ENCODE results near the gene SLC7A11.

Gene SLC7A11

DNA sequence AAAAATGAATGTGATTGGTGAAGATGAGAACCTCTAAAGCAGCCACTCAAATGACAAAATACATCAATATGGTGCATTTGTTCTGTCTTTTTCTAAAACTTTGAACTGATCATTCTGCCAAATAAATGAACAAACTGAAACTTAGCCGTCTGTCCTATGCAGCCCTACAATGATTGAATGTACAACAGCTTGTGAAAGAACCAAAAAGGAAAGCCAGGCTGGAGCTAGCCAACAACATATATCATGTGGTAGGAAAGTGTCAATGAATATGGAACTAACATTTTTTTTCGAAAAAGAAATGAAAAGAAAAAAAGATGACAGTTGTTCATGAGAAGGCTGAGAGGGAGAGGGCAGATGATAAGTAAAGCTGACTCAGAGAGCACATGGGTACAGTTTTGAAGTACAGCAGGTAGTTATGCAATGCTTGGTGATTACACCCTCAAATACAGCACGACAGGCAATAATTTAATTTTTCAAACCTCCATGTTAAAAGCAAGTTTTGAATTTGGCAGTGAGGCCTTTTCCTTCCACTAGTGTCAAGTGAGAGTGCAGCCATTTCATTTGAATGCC lies 21.2 kb upstream of the SLC7A11 start:
- Histone ChIP-seq H3K4me1 (ENCODE audit: control insufficient read depth, insufficient read depth, low read length) (no peaks in the 10 kb centered on the region), H3K4me3 (ENCODE audit: low read length) (no peak overlapping the region), H3K27ac (ENCODE audit: low read length) (no peak overlapping the region), H3K27me3 (ENCODE audit: control insufficient read depth, insufficient read depth, low read length) (no peaks in the 10 kb centered on the region), H3K36me3 (ENCODE audit: control insufficient read depth, insufficient read depth, low read length) (no peaks in the 10 kb centered on the region), H3K9me3 (ENCODE audit: control insufficient read depth, insufficient read depth, low read length) (no peaks in the 10 kb centered on the region)
- WGBS (ENCODE audit: insufficient coverage, insufficient read length), result no CpG with 5 or more reads among the region's 3 CpGs
- no peak for DNase-seq (ENCODE audit: low read depth, low spot score)

DNA sequence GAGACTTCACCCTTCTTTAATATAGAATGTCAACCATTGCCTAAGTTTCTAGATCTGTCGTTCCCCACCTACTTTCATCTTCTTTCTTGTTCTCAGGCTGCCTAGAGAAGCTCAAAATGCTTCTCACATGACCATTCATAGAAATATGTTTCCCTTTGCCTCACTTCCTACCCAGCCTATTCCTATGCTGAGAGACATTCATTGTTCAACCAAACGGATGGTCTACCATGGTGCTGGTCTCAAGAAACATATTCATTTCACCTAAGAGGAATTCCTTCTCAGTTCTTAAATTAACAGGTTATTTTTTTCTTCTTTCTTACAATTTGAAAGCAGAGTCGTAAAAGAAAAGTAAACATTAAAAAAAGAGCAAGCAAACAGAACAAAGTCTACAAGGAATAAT lies 20.3 kb upstream of the SLC7A11 start:
- Histone ChIP-seq H3K4me1 (ENCODE audit: control insufficient read depth, insufficient read depth, low read length) (no peaks in the 10 kb centered on the region), H3K27me3 (ENCODE audit: control insufficient read depth, insufficient read depth, low read length) (no peaks in the 10 kb centered on the region), H3K9me3 (ENCODE audit: control insufficient read depth, insufficient read depth, low read length) (no peaks in the 10 kb centered on the region), H3K36me3 (ENCODE audit: control insufficient read depth, insufficient read depth, low read length) (no peaks in the 10 kb centered on the region), H3K4me3 (ENCODE audit: low read length) (no peak overlapping the region), H3K27ac (ENCODE audit: low read length) (no peak overlapping the region)
- no peak for DNase-seq (ENCODE audit: low read depth, low spot score)
- no CpG with 5 or more reads among the region's 3 CpGs for WGBS (ENCODE audit: insufficient coverage, insufficient read length)

DNA sequence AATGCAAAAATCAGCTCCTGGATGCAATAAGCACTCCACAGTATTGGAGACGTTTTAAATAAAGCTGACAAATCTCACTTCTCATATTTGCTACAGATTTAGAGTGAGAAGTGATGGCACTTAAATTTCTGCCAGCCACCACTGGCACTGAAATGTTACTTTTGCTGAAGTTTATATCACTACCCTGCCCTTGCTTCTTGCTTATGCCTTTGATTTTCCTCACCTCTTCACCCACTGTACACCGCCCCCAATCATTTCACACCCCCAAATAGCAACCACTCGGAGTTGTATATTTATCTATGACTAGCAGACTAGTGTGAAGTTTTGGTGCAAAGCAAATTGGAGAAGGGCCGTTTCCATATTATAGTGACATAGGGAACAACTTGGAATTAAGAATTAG lies 19.9 kb upstream of the SLC7A11 start:
- H3K27ac ChIP-seq (ENCODE audit: low read length), result no peak overlapping the region
- no CpG with 5 or more reads among the region's 4 CpGs for WGBS (ENCODE audit: insufficient coverage, insufficient read length)
- H3K27me3 ChIP-seq (ENCODE audit: control insufficient read depth, insufficient read depth, low read length), result no peaks in the 10 kb centered on the region
- H3K9me3 ChIP-seq (ENCODE audit: control insufficient read depth, insufficient read depth, low read length), result no peaks in the 10 kb centered on the region
- H3K4me3 ChIP-seq (ENCODE audit: low read length), result no peak overlapping the region
- no peaks in the 10 kb centered on the region for H3K4me1 ChIP-seq (ENCODE audit: control insufficient read depth, insufficient read depth, low read length)
- H3K36me3 ChIP-seq (ENCODE audit: control insufficient read depth, insufficient read depth, low read length), result no peaks in the 10 kb centered on the region
- no peak for DNase-seq (ENCODE audit: low read depth, low spot score)

DNA sequence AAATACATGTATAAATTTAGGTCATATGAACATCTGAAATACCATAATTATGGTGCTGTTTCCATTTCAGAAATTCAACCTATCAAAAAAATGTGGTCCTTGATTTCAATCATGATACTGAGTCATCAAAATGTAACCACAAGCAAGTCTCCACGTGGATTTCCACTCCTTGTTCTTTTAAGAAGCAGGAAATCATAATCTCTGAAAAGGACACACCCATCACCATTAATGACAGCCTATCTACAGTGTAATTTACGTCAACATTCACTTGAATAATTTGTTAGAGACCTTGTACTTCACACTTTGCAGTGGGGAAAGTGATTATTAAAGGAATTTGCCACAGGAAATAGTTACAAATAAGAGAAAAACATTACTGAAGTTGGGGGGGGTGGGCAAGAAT lies 17.7 kb upstream of the SLC7A11 start:
- no peak overlapping the region for H3K27ac ChIP-seq (ENCODE audit: low read length)
- no peaks in the 10 kb centered on the region for H3K4me1 ChIP-seq (ENCODE audit: control insufficient read depth, insufficient read depth, low read length)
- H3K36me3 ChIP-seq (ENCODE audit: control insufficient read depth, insufficient read depth, low read length), result no peaks in the 10 kb centered on the region
- WGBS (ENCODE audit: insufficient coverage, insufficient read length), result no CpG with 5 or more reads among the region's 2 CpGs
- no peak for DNase-seq (ENCODE audit: low read depth, low spot score)
- no peaks in the 10 kb centered on the region for H3K9me3 ChIP-seq (ENCODE audit: control insufficient read depth, insufficient read depth, low read length)
- H3K4me3 ChIP-seq (ENCODE audit: low read length), result no peak overlapping the region
- no peaks in the 10 kb centered on the region for H3K27me3 ChIP-seq (ENCODE audit: control insufficient read depth, insufficient read depth, low read length)

DNA sequence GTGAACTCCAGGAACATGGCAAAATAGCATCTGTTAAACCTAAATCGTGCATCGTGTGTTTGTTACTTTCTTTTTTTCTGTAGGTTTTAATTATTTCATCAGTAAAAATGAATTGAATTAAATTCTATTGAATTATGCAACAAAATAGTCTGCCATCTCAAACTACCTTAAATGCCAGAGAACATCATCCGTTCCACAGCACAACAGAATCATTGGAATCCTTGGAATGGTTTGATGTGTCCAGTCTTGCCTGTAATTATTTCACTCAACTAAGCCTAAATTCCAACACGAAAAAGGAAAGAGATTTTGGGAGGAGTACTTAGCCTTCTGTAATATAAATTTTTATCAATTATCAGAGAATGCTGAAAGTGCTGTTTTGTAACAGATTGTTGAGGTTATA lies 17.1 kb upstream of the SLC7A11 start:
- Histone ChIP-seq H3K4me3 (ENCODE audit: low read length) (no peak overlapping the region), H3K9me3 (ENCODE audit: control insufficient read depth, insufficient read depth, low read length) (no peaks in the 10 kb centered on the region)

DNA sequence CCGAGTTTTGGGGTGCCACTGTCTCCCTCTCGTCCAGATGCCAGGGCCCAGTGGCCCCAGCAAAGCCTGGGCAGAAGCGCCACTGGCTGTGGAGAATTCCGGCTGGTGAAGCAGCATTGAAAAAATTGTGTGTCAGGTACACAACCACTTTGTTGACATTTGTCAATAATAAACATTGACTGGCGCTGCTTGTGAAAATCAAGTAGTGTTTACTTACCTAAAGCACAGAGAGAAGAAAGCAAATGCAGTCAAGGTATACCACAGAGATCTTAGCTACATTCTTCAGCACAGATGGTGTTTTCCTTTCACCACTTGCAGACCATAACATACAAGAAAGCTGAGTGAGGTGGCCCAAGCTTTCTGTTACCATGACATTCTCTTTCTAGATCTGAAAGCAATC lies 14.5 kb upstream of the SLC7A11 start:
- no CpG with 5 or more reads among the region's 5 CpGs for WGBS (ENCODE audit: insufficient coverage, insufficient read length)
- H3K27ac ChIP-seq (ENCODE audit: low read length), result no peak overlapping the region

More for the DNA sequence above, 17.1 kb upstream of the SLC7A11 start:
- DNase-seq (ENCODE audit: low read depth, low spot score), result no peak
- no peaks in the 10 kb centered on the region for H3K4me1 ChIP-seq (ENCODE audit: control insufficient read depth, insufficient read depth, low read length)
- WGBS (ENCODE audit: insufficient coverage, insufficient read length), result no CpG with 5 or more reads among the region's 4 CpGs
- no peak overlapping the region for H3K27ac ChIP-seq (ENCODE audit: low read length)
- no peaks in the 10 kb centered on the region for H3K27me3 ChIP-seq (ENCODE audit: control insufficient read depth, insufficient read depth, low read length)
- no peaks in the 10 kb centered on the region for H3K36me3 ChIP-seq (ENCODE audit: control insufficient read depth, insufficient read depth, low read length)

GRCh38 chr4:138255917-138256597 lies 13.9 kb upstream of the SLC7A11 start:
- no peaks in the 10 kb centered on the region for H3K36me3 ChIP-seq (ENCODE audit: control insufficient read depth, insufficient read depth, low read length)
- DNase-seq (ENCODE audit: low read depth, low spot score), result no peak
- WGBS (ENCODE audit: insufficient coverage, insufficient read length), result no CpG with 5 or more reads among the region's 9 CpGs
- H3K9me3 ChIP-seq (ENCODE audit: control insufficient read depth, insufficient read depth, low read length), result no peaks in the 10 kb centered on the region
- no peak overlapping the region for H3K4me3 ChIP-seq (ENCODE audit: low read length)
- no peak overlapping the region for H3K27ac ChIP-seq (ENCODE audit: low read length)
- H3K27me3 ChIP-seq (ENCODE audit: control insufficient read depth, insufficient read depth, low read length), result no peaks in the 10 kb centered on the region
- no peaks in the 10 kb centered on the region for H3K4me1 ChIP-seq (ENCODE audit: control insufficient read depth, insufficient read depth, low read length)

More for the DNA sequence above, 14.5 kb upstream of the SLC7A11 start:
- no peak for DNase-seq (ENCODE audit: low read depth, low spot score)
- Histone ChIP-seq H3K36me3 (ENCODE audit: control insufficient read depth, insufficient read depth, low read length) (no peaks in the 10 kb centered on the region), H3K9me3 (ENCODE audit: control insufficient read depth, insufficient read depth, low read length) (no peaks in the 10 kb centered on the region), H3K4me3 (ENCODE audit: low read length) (no peak overlapping the region), H3K4me1 (ENCODE audit: control insufficient read depth, insufficient read depth, low read length) (no peaks in the 10 kb centered on the region), H3K27me3 (ENCODE audit: control insufficient read depth, insufficient read depth, low read length) (no peaks in the 10 kb centered on the region)

DNA sequence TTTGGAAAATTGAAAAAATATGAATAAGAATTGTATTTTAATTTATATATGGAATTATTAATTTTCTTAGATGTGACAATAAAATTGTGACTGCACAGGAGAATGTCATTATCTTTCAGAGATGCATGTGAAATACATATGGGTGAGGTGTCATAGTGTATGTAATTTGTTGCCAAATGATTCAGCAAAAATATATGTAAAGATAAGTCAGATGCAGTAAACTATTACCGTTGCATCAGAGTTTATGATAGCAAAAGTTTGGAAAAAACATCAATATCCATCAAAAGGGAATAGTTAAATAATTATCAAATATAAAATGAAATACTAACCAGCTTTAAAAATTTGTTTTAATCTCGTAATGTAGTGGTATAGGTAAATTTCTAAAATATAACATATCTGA lies 10.4 kb upstream of the SLC7A11 start:
- Histone ChIP-seq H3K4me3 (ENCODE audit: low read length) (no peak overlapping the region), H3K9me3 (ENCODE audit: control insufficient read depth, insufficient read depth, low read length) (no peaks in the 10 kb centered on the region), H3K4me1 (ENCODE audit: control insufficient read depth, insufficient read depth, low read length) (no peaks in the 10 kb centered on the region), H3K27me3 (ENCODE audit: control insufficient read depth, insufficient read depth, low read length) (no peaks in the 10 kb centered on the region), H3K27ac (ENCODE audit: low read length) (no peak overlapping the region), H3K36me3 (ENCODE audit: control insufficient read depth, insufficient read depth, low read length) (no peaks in the 10 kb centered on the region)
- no peak for DNase-seq (ENCODE audit: low read depth, low spot score)
- WGBS (ENCODE audit: insufficient coverage, insufficient read length), result no CpG with 5 or more reads among the region's 2 CpGs

- DNase-seq (ENCODE audit: low read depth, low spot score), result no peak
- H3K4me3 ChIP-seq (ENCODE audit: low read length), result no peak overlapping the region
- no peaks in the 10 kb centered on the region for H3K9me3 ChIP-seq (ENCODE audit: control insufficient read depth, insufficient read depth, low read length)
- H3K27ac ChIP-seq (ENCODE audit: low read length), result no peak overlapping the region
- H3K27me3 ChIP-seq (ENCODE audit: control insufficient read depth, insufficient read depth, low read length), result no peaks in the 10 kb centered on the region
- no CpG with 5 or more reads among the region's 5 CpGs for WGBS (ENCODE audit: insufficient coverage, insufficient read length)
- H3K36me3 ChIP-seq (ENCODE audit: control insufficient read depth, insufficient read depth, low read length), result no peaks in the 10 kb centered on the region
- no peaks in the 10 kb centered on the region for H3K4me1 ChIP-seq (ENCODE audit: control insufficient read depth, insufficient read depth, low read length)
Observed at GRCh38 chr4:138251938-138252337, 9.8 kb upstream of the SLC7A11 start.

DNA sequence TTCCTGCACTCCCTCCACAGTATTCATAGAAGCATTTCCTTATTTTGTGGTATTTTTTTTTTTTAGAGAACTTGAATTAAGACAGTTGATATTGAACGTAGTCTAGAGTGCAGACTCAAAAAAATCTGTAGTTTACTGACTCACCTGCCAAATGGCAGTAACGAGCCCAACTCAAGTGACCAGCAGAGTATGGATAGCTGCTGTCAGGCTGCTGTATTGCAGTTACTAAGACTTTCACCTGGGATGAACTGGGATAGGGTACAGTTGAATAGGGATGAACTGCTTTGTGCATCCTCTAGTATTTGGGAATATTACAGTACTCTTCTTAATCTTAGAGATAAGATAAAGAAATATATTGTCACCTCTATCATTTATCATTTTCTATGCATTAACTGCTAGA lies 7.0 kb upstream of the SLC7A11 start:
- Histone ChIP-seq H3K27me3 (ENCODE audit: control insufficient read depth, insufficient read depth, low read length) (no peaks in the 10 kb centered on the region), H3K9me3 (ENCODE audit: control insufficient read depth, insufficient read depth, low read length) (no peaks in the 10 kb centered on the region), H3K4me1 (ENCODE audit: control insufficient read depth, insufficient read depth, low read length) (no peaks in the 10 kb centered on the region), H3K4me3 (ENCODE audit: low read length) (no peak overlapping the region), H3K27ac (ENCODE audit: low read length) (no peak overlapping the region), H3K36me3 (ENCODE audit: control insufficient read depth, insufficient read depth, low read length) (no peaks in the 10 kb centered on the region)
- WGBS (ENCODE audit: insufficient coverage, insufficient read length), result no CpG with 5 or more reads among the region's 2 CpGs
- no peak for DNase-seq (ENCODE audit: low read depth, low spot score)

DNA sequence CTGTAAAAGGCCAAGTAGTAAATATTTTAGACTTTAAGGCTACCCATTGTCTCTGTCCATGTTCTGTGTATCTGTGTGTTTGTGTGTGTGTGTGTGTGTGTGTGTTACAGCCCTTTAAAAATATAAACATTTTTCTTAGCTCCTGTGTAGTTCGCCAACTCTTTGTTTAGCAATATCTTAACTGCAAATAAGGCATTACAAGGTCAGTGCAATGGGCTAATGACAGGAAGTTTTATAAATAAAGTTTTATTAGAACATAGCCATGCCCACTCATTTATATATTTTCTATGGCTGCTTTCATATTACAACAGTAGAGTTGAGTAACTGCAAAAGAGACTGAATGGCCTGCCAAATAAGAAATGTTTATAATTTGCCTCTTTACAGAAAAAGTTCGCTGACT lies 5.9 kb upstream of the SLC7A11 start:
- Histone ChIP-seq H3K36me3 (ENCODE audit: control insufficient read depth, insufficient read depth, low read length) (no peaks in the 10 kb centered on the region), H3K27me3 (ENCODE audit: control insufficient read depth, insufficient read depth, low read length) (no peaks in the 10 kb centered on the region), H3K27ac (ENCODE audit: low read length) (no peak overlapping the region), H3K4me3 (ENCODE audit: low read length) (no peak overlapping the region), H3K9me3 (ENCODE audit: control insufficient read depth, insufficient read depth, low read length) (no peaks in the 10 kb centered on the region), H3K4me1 (ENCODE audit: control insufficient read depth, insufficient read depth, low read length) (no peaks in the 10 kb centered on the region)
- DNase-seq (ENCODE audit: low read depth, low spot score), result no peak
- no CpG with 5 or more reads among the region's 2 CpGs for WGBS (ENCODE audit: insufficient coverage, insufficient read length)

Data from iPS DF 6.9 (cell line).